GM23338 (cell line): ENCODE results near the gene GUCY1A1. TPM values are rescaled to one million over a fixed set of nuclear protein-coding genes. Genes with fewer than 3 reads are reported as not detected.

Source experiments
- ATAC-seq: fragments of 200-7000 bp; cut with Tn5 transposase; 3 replicates; pipeline ENCODE4 v1.9.1; 2020
- DNase-seq: peaks from one replicate; pipeline ENCODE4 v3.0.0-alpha.2; 2015; ENCODE audit warnings: low spot score
- H2AFZ ChIP-seq: fragments of 200-600 bp; sonication (generic); 2 replicates; pipeline ENCODE4 v1.8.0; 2016; ENCODE audit warnings: antibody characterized with exemption, mild to moderate bottlenecking, moderate library complexity
- H3F3A ChIP-seq: fragments of 200-600 bp; sonication (generic); replicated peaks from 2 replicates; pipeline ENCODE4 v1.8.0; 2017; ENCODE audit warnings: antibody characterized with exemption, mixed run types, low read depth
- H3K27ac ChIP-seq: fragments of 200-600 bp; sonication (generic); 2 replicates; pipeline ENCODE4 v1.6.1; 2016; ENCODE audit warnings: low read depth
- H3K27me3 ChIP-seq: fragments of 200-600 bp; sonication (generic); 2 replicates; pipeline ENCODE4 v1.8.0; 2016; ENCODE audit warnings: mild to moderate bottlenecking, mixed run types, moderate library complexity; ENCODE audit not compliant: insufficient read depth
- H3K36me3 ChIP-seq: fragments of 200-600 bp; sonication (generic); 2 replicates; pipeline ENCODE4 v1.8.0; 2016; ENCODE audit warnings: mild to moderate bottlenecking; ENCODE audit not compliant: insufficient read depth
- H3K4me1 ChIP-seq: fragments of 200-600 bp; sonication (generic); 2 replicates; pipeline ENCODE4 v1.8.0; 2016; ENCODE audit warnings: mild to moderate bottlenecking, moderate library complexity; ENCODE audit not compliant: insufficient read depth
- H3K4me2 ChIP-seq: fragments of 200-600 bp; sonication (generic); 2 replicates; pipeline ENCODE4 v1.7.1; 2017; ENCODE audit warnings: mixed run types
- H3K4me3 ChIP-seq: fragments of 200-600 bp; sonication (generic); 2 replicates; pipeline ENCODE4 v1.6.1; 2016; ENCODE audit warnings: mixed run types
- H3K79me2 ChIP-seq: fragments of 200-600 bp; sonication (generic); replicated peaks from 2 replicates; pipeline ENCODE4 v1.8.0; 2017; ENCODE audit warnings: mild to moderate bottlenecking; ENCODE audit not compliant: insufficient read depth
- H3K9me2 ChIP-seq: fragments of 200-600 bp; sonication (generic); 2 replicates; pipeline ENCODE4 v1.8.0; 2017; ENCODE audit not compliant: insufficient read depth
- H4K20me1 ChIP-seq: fragments of 200-600 bp; sonication (generic); replicated peaks from 2 replicates; pipeline ENCODE4 v1.8.0; 2017; ENCODE audit warnings: mild to moderate bottlenecking; ENCODE audit not compliant: insufficient read depth
- H3K27ac Mint-ChIP-seq: 2 replicates; pipeline ENCODE4 v1.8.0; 2020; ENCODE audit warnings: inconsistent platforms, mild to moderate bottlenecking, moderate library complexity, mixed read lengths
- H3K27me3 Mint-ChIP-seq: 3 replicates; pipeline ENCODE4 v1.8.0; 2022; ENCODE audit warnings: low read depth, mild to moderate bottlenecking, moderate library complexity, mixed read lengths, inconsistent platforms; ENCODE audit not compliant: insufficient read depth, poor library complexity
- H3K36me3 Mint-ChIP-seq: 3 replicates; pipeline ENCODE4 v1.8.0; 2021; ENCODE audit warnings: low read depth, mild to moderate bottlenecking, inconsistent platforms, moderate library complexity, mixed read lengths
- H3K4me1 Mint-ChIP-seq: 3 replicates; pipeline ENCODE4 v1.8.0; 2020; ENCODE audit warnings: mild to moderate bottlenecking, inconsistent platforms, mixed read lengths
- H3K4me3 Mint-ChIP-seq: 3 replicates; pipeline ENCODE4 v1.8.0; 2021; ENCODE audit warnings: moderate library complexity, mild to moderate bottlenecking, inconsistent platforms, mixed read lengths
- H3K9me3 Mint-ChIP-seq: 3 replicates; pipeline ENCODE4 v1.8.0; 2020; ENCODE audit warnings: moderate library complexity, mild to moderate bottlenecking, inconsistent platforms, mixed read lengths
- CREB1 ChIP-seq: fragments of 250-450 bp; sonication (Bioruptor Pico); IDR thresholded peaks from 2 replicates; pipeline ENCODE4 v1.5.0; 2020; ENCODE audit warnings: low read depth, mild to moderate bottlenecking, moderate library complexity
- CTCF ChIP-seq, 2 experiments: fragments of 200-600 bp in 1 of 2; sonication (generic) in 1 of 2; conservative IDR thresholded peaks; 2 replicates each; pipeline versions ENCODE4 v1.5.1 to v1.6.1; 2016 to 2017; ENCODE audit warnings: antibody characterized with exemption in 2 of 2, low read depth in 2 of 2, mild to moderate bottlenecking in 2 of 2, moderate library complexity in 1 of 2
- ETS1 ChIP-seq: IDR thresholded peaks from 2 replicates; pipeline ENCODE4 v1.6.1; 2016; ENCODE audit warnings: antibody characterized with exemption
- EZH2phosphoT487 ChIP-seq: fragments of 200-600 bp; sonication (generic); IDR thresholded peaks from one replicate; pipeline ENCODE4 v1.8.1; 2018; ENCODE audit warnings: antibody characterized with exemption; ENCODE audit not compliant: unreplicated experiment
- NANOG ChIP-seq: IDR thresholded peaks from 2 replicates; pipeline ENCODE4 v1.6.1; 2016; ENCODE audit warnings: antibody characterized with exemption, borderline replicate concordance
- REST ChIP-seq: IDR thresholded peaks from one replicate; pipeline ENCODE4 v1.6.1; 2018; ENCODE audit warnings: antibody characterized with exemption; ENCODE audit not compliant: unreplicated experiment
- STAT1 ChIP-seq: IDR thresholded peaks from one replicate; pipeline ENCODE4 v1.6.1; 2016; ENCODE audit warnings: antibody characterized with exemption; ENCODE audit not compliant: unreplicated experiment
- ZNF114 ChIP-seq: fragments of 250-450 bp; sonication (Bioruptor Pico); IDR thresholded peaks from 2 replicates; pipeline ENCODE4 v1.5.0; 2020; ENCODE audit warnings: mild to moderate bottlenecking, moderate library complexity
- ZNF462 ChIP-seq: fragments of 250-450 bp; sonication (Bioruptor Pico); IDR thresholded peaks from 2 replicates; pipeline ENCODE4 v1.5.0; 2020; ENCODE audit warnings: mild to moderate bottlenecking, moderate library complexity
- polyA plus RNA-seq: library from polyadenylated mRNA; unstranded; fragments of >200 nt; fragmentation: Nextera tagmentation; extraction: Ambion mirVana; gene quantifications from 2 replicates; pipeline ENCODE4 v1.2.1, GENCODE V29; 2016
- total RNA-seq: library from RNA; depleted of rRNA; stranded (reverse); fragments of >200 nt; shearing (Covaris generic); gene quantifications from 2 replicates; pipeline ENCODE4 v1.2.3, GENCODE V29; 2014

Gene GUCY1A1
- total and polyA plus RNA-seq, 2 experiments from 2014 or later, result not detected

GRCh38 chr4:155638195-155638965 is 28.3 kb upstream of the GUCY1A1 start (continued):
- TF ChIP-seq ZNF462 (CRISPR knock-in tag), result no peak

- H3K79me2 ChIP-seq, result no peaks in the 10 kb centered on the region
- H3K4me1 Mint-ChIP-seq, result no peaks in the 10 kb centered on the region
- H3K27me3 ChIP-seq, result no peaks in the 10 kb centered on the region
- H3F3A ChIP-seq, result no peaks in the 10 kb centered on the region
- H3K4me2 ChIP-seq, result no peak overlapping the region
- no peaks in the 10 kb centered on the region for H3K36me3 ChIP-seq
- no peak for ATAC-seq
- H3K4me3 Mint-ChIP-seq, result no peak overlapping the region
- no peaks in the 10 kb centered on the region for H3K36me3 Mint-ChIP-seq
- peak overlapping the region; percentile 72; the same call in 1 of the 2 replicates for H2AFZ ChIP-seq
- no peaks in the 10 kb centered on the region for H4K20me1 ChIP-seq
- H3K27ac Mint-ChIP-seq, result no peak overlapping the region
- H3K4me3 ChIP-seq, result no peak overlapping the region
- no peaks in the 10 kb centered on the region for H3K4me1 ChIP-seq
- H3K27ac ChIP-seq, result no peak overlapping the region
- no peak for DNase-seq
- no peaks in the 10 kb centered on the region for H3K27me3 Mint-ChIP-seq
- H3K9me3 Mint-ChIP-seq, result no peaks in the 10 kb centered on the region
- no peaks in the 10 kb centered on the region for H3K9me2 ChIP-seq
- TF ChIP-seq REST (no peak), NANOG (no peak), STAT1 (no peak), CREB1 (CRISPR knock-in tag) (no peak), ETS1 (no peak), ZNF114 (no peak), EZH2phosphoT487 (no peak), CTCF (conservative IDR thresholded peaks at IDR 0.05; ENCODE audit: low read depth in 2 of 2) (no peak)
Measured at GRCh38 chr4:155639704-155640523, 26.7 kb upstream of the GUCY1A1 start.
